Glutamatergic neuron (in vitro differentiated cells): Measurements from ENCODE around the gene CENATAC. TPM values are rescaled to one million over a fixed set of nuclear protein-coding genes. Genes with fewer than 3 reads are reported as not detected.
A peak's percentile ranks its signal among the peaks of the same experiment; 100 is the strongest.
"Not testable (repeated sequence)": the region's sequence is repeated elsewhere in the genome, so short reads cannot be mapped to it uniquely, and the experiment has no call there.

Source experiments
- DNase-seq: peaks from one replicate; pipeline ENCODE4 v3.0.0; 2022
- H3K27ac Mint-ChIP-seq: one replicate; pipeline ENCODE4 v1.8.0; 2020; ENCODE audit warnings: mild to moderate bottlenecking, mixed read lengths, inconsistent platforms; ENCODE audit not compliant: unreplicated experiment
- H3K27me3 Mint-ChIP-seq: one replicate; pipeline ENCODE4 v1.8.0; 2020; ENCODE audit warnings: mild to moderate bottlenecking, moderate library complexity, mixed read lengths, inconsistent platforms; ENCODE audit not compliant: unreplicated experiment
- H3K36me3 Mint-ChIP-seq: one replicate; pipeline ENCODE4 v1.8.0; 2020; ENCODE audit warnings: mild to moderate bottlenecking, mixed read lengths, inconsistent platforms; ENCODE audit not compliant: unreplicated experiment
- H3K4me1 Mint-ChIP-seq: one replicate; pipeline ENCODE4 v1.8.0; 2020; ENCODE audit warnings: mild to moderate bottlenecking, low read depth, mixed read lengths, inconsistent platforms; ENCODE audit not compliant: unreplicated experiment
- H3K4me3 Mint-ChIP-seq: one replicate; pipeline ENCODE4 v1.8.0; 2020; ENCODE audit warnings: mild to moderate bottlenecking, mixed read lengths, inconsistent platforms; ENCODE audit not compliant: unreplicated experiment
- H3K9me3 Mint-ChIP-seq: one replicate; pipeline ENCODE4 v1.8.0; 2020; ENCODE audit warnings: mild to moderate bottlenecking, moderate library complexity, mixed read lengths, inconsistent platforms; ENCODE audit not compliant: unreplicated experiment
- total RNA-seq: library from RNA; stranded (reverse); fragmentation: NEBNext Ultra II Directional; extraction: Animal tissue kit (Norgen Biotek cat#: 25700); gene quantifications from one replicate; pipeline ENCODE4 v1.2.1, GENCODE V29; 2021; ENCODE audit not compliant: unreplicated experiment
- TF ChIP-seq, protein P1 (sequence below): fragments of 200-600 bp; sonication (generic); IDR thresholded peaks from one replicate; pipeline ENCODE4 v1.5.0; 2021; ENCODE audit not compliant: partially characterized antibody, unreplicated experiment

Gene CENATAC
- total RNA-seq, 1 donor from 2014 or later, result 72.3 TPM

DNA sequence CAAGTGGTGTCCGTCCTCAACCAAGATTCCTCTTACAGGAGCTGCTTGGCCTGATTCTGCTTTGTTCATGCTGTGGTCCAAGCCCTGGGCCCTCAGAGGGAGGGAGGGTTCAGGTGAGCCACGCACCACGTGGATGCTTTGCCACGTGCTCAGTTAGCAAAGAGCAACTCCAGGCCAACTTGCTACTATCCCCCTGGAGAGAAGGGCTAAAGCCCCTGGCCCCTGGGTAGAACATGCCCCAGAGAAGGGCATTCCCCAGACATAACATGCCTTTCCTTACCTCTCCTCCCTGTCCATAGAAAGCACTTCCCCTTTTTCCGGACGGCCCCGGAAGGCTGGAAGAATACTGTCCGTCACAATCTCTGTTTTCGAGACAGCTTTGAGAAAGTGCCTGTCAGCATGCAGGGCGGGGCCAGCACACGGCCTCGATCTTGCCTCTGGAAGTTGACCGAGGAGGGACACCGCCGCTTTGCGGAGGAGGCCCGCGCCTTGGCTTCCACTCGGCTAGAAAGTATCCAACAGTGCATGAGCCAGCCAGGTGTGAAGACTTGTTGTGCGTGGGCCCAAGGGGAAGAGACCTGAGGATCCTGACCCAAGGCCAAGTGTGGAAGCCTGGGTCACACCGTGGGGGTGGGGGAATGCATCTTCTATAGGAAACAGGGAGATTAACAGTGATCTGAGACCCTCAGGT, 17.6 kb upstream of the CENATAC start:
- H3K27me3 Mint-ChIP-seq, result peaks cover 4% of the 10 kb centered on the region
- H3K27ac Mint-ChIP-seq, result no peak overlapping the region
- H3K9me3 Mint-ChIP-seq, result no peaks in the 10 kb centered on the region
- TF ChIP-seq, protein P1, sequence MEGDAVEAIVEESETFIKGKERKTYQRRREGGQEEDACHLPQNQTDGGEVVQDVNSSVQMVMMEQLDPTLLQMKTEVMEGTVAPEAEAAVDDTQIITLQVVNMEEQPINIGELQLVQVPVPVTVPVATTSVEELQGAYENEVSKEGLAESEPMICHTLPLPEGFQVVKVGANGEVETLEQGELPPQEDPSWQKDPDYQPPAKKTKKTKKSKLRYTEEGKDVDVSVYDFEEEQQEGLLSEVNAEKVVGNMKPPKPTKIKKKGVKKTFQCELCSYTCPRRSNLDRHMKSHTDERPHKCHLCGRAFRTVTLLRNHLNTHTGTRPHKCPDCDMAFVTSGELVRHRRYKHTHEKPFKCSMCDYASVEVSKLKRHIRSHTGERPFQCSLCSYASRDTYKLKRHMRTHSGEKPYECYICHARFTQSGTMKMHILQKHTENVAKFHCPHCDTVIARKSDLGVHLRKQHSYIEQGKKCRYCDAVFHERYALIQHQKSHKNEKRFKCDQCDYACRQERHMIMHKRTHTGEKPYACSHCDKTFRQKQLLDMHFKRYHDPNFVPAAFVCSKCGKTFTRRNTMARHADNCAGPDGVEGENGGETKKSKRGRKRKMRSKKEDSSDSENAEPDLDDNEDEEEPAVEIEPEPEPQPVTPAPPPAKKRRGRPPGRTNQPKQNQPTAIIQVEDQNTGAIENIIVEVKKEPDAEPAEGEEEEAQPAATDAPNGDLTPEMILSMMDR, result no peak
- no peaks in the 10 kb centered on the region for H3K36me3 Mint-ChIP-seq
- no peak overlapping the region for H3K4me3 Mint-ChIP-seq
- H3K4me1 Mint-ChIP-seq, result peaks cover 6% of the 10 kb centered on the region
- no peak for DNase-seq

DNA sequence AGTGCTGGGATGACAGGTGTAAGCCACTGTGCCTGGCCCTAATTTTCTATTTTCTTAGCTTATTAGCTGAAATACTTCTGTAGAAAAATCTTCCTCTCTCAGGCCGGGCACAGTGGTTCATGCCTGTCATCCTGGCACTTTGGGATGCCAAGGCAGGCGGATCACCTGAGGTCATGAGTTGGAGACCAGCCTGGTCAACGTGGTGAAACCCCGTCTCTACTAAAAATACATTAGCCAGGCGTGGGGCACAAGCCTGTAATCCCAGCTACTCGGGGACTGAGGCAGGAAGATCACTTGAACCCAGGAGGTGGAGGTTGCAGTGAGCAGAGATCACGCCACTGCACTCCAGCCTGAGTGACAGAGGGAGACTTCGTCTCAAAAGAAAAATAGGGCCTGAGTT, 13.6 kb upstream of the CENATAC start:
- not testable (repeated sequence) for H3K27ac Mint-ChIP-seq, H3K9me3 Mint-ChIP-seq, H3K4me3 Mint-ChIP-seq, H3K4me1 Mint-ChIP-seq, H3K36me3 Mint-ChIP-seq, DNase-seq, H3K27me3 Mint-ChIP-seq

DNA sequence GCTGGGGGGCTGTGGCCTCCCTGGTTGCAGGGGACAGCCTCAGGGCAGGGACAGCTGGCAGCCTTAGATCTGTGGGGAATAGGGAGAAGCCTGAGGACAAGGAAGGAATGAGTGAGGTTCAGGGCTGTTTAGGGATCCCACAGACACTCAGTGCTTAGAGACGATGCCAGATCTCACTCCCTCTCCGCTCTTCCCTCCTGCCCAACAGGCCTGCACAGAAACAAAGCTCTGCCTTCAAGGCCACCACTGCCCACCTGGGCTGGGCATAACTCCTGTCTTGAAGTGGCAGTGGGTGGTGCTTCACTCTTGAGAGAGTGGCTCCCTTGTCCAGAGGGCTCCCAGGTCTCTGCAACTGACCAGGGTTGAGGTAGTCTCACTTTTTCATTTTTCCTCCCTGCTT, 13.1 kb upstream of the CENATAC start:
- Mint-ChIP-seq H3K36me3 (no peaks in the 10 kb centered on the region), H3K27ac (no peak overlapping the region), H3K4me3 (no peak overlapping the region), H3K9me3 (peaks cover 2% of the 10 kb centered on the region), H3K27me3 (peaks cover 2% of the 10 kb centered on the region), H3K4me1 (peaks cover 6% of the 10 kb centered on the region)
- peak; percentile 19 for DNase-seq
- TF ChIP-seq, protein P1, result no peak

DNA sequence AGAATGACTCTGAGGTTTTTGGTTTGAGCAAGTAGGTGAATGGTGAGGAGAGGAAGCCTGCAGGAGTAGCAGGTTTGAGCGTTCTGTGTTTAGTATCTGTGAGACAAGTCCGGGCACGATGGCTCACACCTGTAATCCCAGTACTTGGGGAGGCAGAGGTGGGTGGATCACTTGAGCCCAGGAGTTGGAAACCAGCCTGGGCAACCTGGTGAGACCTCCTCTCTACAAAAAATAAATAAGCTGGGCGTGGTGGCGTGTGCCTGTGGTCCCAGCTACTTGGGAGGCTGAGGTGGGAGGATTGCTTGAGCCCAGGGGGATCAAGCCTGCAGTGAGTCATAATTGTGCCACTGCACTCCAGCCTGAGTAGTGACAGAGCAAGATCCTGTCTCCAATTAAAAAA, 9.7 kb upstream of the CENATAC start:
- H3K9me3 Mint-ChIP-seq, result peaks cover 3% of the 10 kb centered on the region

DNA sequence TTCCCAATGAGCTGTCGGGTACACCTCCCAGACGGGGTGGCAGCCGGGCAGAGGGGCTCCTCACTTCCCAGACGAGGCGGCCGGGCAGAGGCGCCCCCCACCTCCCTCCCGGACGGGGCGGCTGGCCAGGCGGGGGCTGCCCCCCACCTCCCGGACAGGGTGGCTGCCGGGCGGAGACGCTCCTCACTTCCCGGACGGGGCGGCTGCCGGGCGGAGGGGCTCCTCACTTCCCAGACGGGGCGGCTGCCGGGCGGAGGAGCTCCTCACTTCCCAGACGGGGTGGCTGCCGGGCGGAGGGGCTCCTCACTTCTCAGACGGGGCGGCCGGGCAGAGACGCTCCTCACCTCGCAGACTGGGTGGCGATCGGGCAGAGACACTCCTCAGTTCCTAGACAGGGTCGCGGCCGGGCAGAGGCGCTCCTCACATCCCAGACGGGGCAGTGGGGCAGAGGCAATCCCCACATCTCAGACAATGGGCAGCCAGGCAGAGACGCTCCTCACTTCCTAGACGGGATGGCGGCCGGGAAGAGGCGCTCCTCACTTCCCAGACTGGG, 6.4 kb upstream of the CENATAC start:
- not testable (repeated sequence) for H3K9me3 Mint-ChIP-seq, H3K27me3 Mint-ChIP-seq, H3K4me1 Mint-ChIP-seq, H3K36me3 Mint-ChIP-seq, DNase-seq, H3K4me3 Mint-ChIP-seq
- H3K27ac Mint-ChIP-seq, result peak overlapping the region; percentile 80

More for the DNA sequence above, 9.7 kb upstream of the CENATAC start:
- Mint-ChIP-seq H3K4me1 (peaks cover 8% of the 10 kb centered on the region), H3K27ac (no peak overlapping the region), H3K27me3 (peaks cover 3% of the 10 kb centered on the region), H3K36me3 (peaks cover under 1% of the 10 kb centered on the region), H3K4me3 (no peak overlapping the region)
- TF ChIP-seq, protein P1, result no peak
- DNase-seq, result no peak

DNA sequence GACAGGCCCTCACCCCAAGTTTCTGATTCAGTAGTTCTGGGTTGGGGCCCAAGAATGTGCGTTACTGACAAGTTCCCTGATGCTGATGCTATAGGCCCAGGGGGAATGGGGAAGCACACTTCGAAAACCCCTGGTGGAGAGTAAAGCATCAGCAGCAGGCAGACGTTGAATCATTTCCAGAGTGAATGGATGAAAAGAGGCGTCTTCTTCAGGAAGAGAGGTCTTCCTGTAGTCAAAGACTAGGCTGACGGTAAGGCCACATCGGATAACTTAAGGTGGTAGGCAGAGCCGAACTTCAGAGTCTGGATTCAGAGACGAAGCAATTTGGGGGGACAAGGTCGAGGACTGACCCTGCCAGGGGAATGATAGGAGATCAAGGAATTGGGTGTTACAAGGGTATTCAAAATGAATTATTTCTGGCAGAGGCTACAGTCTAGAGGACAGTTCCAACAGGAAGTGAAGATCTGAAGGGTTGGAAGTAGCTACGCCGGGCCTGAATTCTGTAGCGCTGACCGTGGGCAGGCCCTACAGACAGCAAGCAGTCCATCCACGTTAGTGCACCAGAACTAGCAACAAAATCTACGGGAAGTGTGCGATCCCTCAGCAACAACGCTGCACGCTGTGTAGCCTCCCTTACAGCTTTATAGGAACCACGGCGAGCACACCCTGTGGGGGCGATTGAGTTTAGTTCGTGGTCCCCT, 862 bp upstream of the CENATAC start:
- TF ChIP-seq, protein P1, result peak; percentile 38
- peaks cover 6% of the 10 kb centered on the region for H3K9me3 Mint-ChIP-seq
- no peak for DNase-seq
- peaks cover 5% of the 10 kb centered on the region for H3K36me3 Mint-ChIP-seq
- H3K27ac Mint-ChIP-seq, result peak overlapping the region; percentile 85
- H3K4me1 Mint-ChIP-seq, result peaks cover 4% of the 10 kb centered on the region
- peak overlapping the region; percentile 98 for H3K4me3 Mint-ChIP-seq
- peaks cover 4% of the 10 kb centered on the region for H3K27me3 Mint-ChIP-seq
